Measurements from ENCODE around the gene POR. TPM values are rescaled to one million over a fixed set of nuclear protein-coding genes. Genes with fewer than 3 reads are reported as not detected.
A peak's percentile ranks its signal among the peaks of the same experiment; 100 is the strongest.

Gene POR
- total and polyA plus RNA-seq, 2 donors (not counting 1 experiment from before 2014, with no cell fraction given): 68.4 to 78.4 TPM

DNA sequence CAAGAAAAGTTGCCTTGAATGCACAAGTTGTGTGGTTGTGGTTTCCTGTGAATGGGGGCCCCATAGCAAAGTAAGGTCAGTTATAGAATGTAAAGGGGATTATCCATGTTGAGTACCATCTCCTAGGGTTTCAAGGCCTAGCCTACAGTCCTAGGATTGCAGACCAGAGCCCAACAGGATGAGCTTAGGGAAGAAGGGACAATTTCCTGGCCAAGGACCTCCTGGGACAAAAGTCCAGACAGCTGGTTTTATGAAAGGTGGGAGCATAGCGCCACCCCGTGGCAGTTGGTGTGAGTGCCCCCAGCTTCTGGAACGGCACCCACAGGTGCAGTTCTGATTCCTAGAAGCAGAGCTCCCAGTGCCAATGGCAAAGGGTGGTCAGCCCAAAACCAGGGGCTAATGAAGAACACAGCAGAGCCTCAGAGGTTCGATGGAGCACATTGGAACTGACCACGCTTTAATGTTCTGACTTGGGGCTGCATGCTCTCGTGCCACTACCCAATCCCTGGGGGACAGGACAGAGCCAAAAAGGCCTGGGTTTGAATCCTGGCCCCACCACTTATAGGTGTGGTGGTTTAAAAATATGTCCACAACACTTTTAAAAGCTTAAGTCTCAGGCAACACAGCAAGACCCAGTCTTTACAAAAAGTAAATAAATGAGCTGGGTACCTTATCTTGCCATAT, 105.2 kb downstream of the POR start:
- Mint-ChIP-seq H3K27me3 (no peaks in the 10 kb centered on the region), H3K27ac (no peak overlapping the region), H3K9me3 (ENCODE audit: insufficient read depth) (no peaks in the 10 kb centered on the region), H3K4me1 (peaks cover 12% of the 10 kb centered on the region), H3K4me3 (no peak overlapping the region)
- ChIA-PET CTCF (interaction anchor here (0.6 to 5.3 kb wide), 22 partner anchors 9 to 258 kb away, joined by 3 to 83 read pairs (median 4); partner anchors contain the start of genes MDH2, POR and STYXL1), POLR2A (no interaction called here)
- ATAC-seq (ENCODE audit: low read depth) (peak; percentile 54), DNase-seq (peak; percentile 72)
- intact Hi-C loops (cut with micrococcal nuclease): no loop called here
- Histone ChIP-seq H3K4me1 (ENCODE audit: control insufficient read depth in 2 of 2, insufficient read depth in 2 of 2, low read length in 2 of 2) (peaks cover 3 to 6% of the 10 kb centered on the region in 2 donors), H3K27ac (ENCODE audit: low read length in 2 of 2) (no peak overlapping the region), H3K9ac (ENCODE audit: low read length) (no peak overlapping the region), H3K36me3 (replicated peaks in 1 of 2; ENCODE audit: control extremely low read depth in 1 of 2, control insufficient read depth in 1 of 2, extremely low read depth in 1 of 2, insufficient read depth in 2 of 2, low read length in 1 of 2) (peaks cover 0 to 18% of the 10 kb centered on the region in 2 experiments), H3K4me2 (replicated peaks; ENCODE audit: low read depth, low read length, poor library complexity, severe bottlenecking) (no peak overlapping the region), H3K9me3 (ENCODE audit: control extremely low read depth in 1 of 3, control insufficient read depth in 2 of 3, insufficient read depth in 1 of 3, low read length in 2 of 3) (no peaks in the 10 kb centered on the region), H2AFZ (ENCODE audit: insufficient read depth, low read depth, low read length, poor library complexity, severe bottlenecking) (no peak overlapping the region), H3K27me3 (replicated peaks in 1 of 4; ENCODE audit: control extremely low read depth in 1 of 4, control insufficient read depth in 3 of 4, insufficient read depth in 4 of 4, low read length in 3 of 4) (no peaks in the 10 kb centered on the region), H3K79me2 (ENCODE audit: control insufficient read depth, insufficient read depth, low read length) (no peaks in the 10 kb centered on the region), H4K20me1 (ENCODE audit: control insufficient read depth, insufficient read depth, low read length, poor library complexity, severe bottlenecking) (no peaks in the 10 kb centered on the region), H3K4me3 (ENCODE audit: control extremely low read depth in 1 of 5, extremely low read depth in 1 of 5, insufficient read depth in 1 of 5, low read depth in 2 of 5, low read length in 4 of 5) (no peak overlapping the region)
- 44% methylated on average over 5 of the region's 6 CpGs for WGBS (ENCODE audit: insufficient coverage)
- TF ChIP-seq EZH2 (IDR thresholded peaks at IDR 0.05; ENCODE audit: borderline replicate concordance, insufficient read depth, low read depth, low read length, poor library complexity, severe bottlenecking): no peak
- TF ChIP-seq, protein P1, sequence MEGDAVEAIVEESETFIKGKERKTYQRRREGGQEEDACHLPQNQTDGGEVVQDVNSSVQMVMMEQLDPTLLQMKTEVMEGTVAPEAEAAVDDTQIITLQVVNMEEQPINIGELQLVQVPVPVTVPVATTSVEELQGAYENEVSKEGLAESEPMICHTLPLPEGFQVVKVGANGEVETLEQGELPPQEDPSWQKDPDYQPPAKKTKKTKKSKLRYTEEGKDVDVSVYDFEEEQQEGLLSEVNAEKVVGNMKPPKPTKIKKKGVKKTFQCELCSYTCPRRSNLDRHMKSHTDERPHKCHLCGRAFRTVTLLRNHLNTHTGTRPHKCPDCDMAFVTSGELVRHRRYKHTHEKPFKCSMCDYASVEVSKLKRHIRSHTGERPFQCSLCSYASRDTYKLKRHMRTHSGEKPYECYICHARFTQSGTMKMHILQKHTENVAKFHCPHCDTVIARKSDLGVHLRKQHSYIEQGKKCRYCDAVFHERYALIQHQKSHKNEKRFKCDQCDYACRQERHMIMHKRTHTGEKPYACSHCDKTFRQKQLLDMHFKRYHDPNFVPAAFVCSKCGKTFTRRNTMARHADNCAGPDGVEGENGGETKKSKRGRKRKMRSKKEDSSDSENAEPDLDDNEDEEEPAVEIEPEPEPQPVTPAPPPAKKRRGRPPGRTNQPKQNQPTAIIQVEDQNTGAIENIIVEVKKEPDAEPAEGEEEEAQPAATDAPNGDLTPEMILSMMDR (IDR thresholded peaks at IDR 0.05): peak; percentile 76

DNA sequence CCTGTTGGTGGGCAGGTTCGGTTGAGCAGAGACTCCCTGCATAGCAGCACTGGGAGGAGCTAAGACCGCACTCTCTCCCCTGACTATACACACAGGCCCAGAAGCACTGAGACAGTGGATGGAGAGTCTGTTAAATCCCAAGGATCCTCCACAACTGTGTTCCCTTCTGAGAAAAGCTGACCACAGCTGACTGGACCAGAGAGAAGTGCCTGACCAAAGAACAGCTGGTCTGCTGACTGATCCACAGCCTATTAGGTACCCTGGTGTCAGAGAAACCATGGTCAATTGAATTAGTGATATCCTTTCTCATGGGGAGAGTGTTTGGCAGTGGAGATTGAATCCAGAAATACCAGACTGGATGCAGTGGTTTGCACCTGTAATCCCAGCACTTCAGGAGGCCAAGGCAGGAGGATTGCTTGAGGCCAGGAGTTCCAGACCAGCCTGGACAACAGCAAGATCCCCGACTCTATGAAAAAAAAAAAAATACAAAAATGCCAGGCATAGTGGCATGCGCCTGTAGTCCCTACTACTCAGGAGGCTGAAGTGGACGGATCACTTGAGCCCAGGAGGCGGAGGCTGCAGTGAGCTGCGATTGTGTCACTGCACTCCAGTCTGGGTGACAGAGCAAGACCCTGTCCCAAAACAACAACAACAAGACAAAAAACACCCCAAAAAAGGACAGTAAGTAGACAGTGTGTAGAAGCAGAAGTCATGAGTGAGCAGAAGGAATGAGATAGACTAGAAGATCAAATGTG, 107.2 kb downstream of the POR start:
- H3K9ac ChIP-seq (ENCODE audit: low read length): no peak overlapping the region
- 96% methylated on average over 5 of the region's 7 CpGs for WGBS (ENCODE audit: insufficient coverage)
- no peaks in the 10 kb centered on the region for H3K9me3 ChIP-seq (ENCODE audit: control extremely low read depth in 1 of 3, control insufficient read depth in 2 of 3, insufficient read depth in 1 of 3, low read length in 2 of 3)
- no peaks in the 10 kb centered on the region for H3K79me2 ChIP-seq (ENCODE audit: control insufficient read depth, insufficient read depth, low read length)
- TF ChIP-seq, protein P1 (IDR thresholded peaks at IDR 0.05): no peak
- TF ChIP-seq EZH2 (IDR thresholded peaks at IDR 0.05; ENCODE audit: borderline replicate concordance, insufficient read depth, low read depth, low read length, poor library complexity, severe bottlenecking): no peak
- no peak overlapping the region for H3K27ac ChIP-seq (ENCODE audit: low read length in 2 of 2)
- no peaks in the 10 kb centered on the region for H3K27me3 ChIP-seq (replicated peaks in 1 of 4; ENCODE audit: control extremely low read depth in 1 of 4, control insufficient read depth in 3 of 4, insufficient read depth in 4 of 4, low read length in 3 of 4)
- intact Hi-C loops (cut with micrococcal nuclease): no loop called here
- CTCF ChIA-PET: interaction anchor here (0.5 to 5.3 kb wide), 2 partner anchors 16 to 157 kb away, joined by 4 to 83 read pairs; no protein-coding TSS in a partner anchor
- H4K20me1 ChIP-seq (ENCODE audit: control insufficient read depth, insufficient read depth, low read length, poor library complexity, severe bottlenecking): no peaks in the 10 kb centered on the region
- ATAC-seq (ENCODE audit: low read depth) (no peak), DNase-seq (no peak)
- no peak overlapping the region for H2AFZ ChIP-seq (ENCODE audit: insufficient read depth, low read depth, low read length, poor library complexity, severe bottlenecking)
- Mint-ChIP-seq H3K27me3 (no peaks in the 10 kb centered on the region), H3K4me1 (peaks cover 8% of the 10 kb centered on the region), H3K27ac (no peak overlapping the region), H3K4me3 (no peak overlapping the region), H3K9me3 (ENCODE audit: insufficient read depth) (no peaks in the 10 kb centered on the region)
- H3K4me3 ChIP-seq (ENCODE audit: control extremely low read depth in 1 of 5, extremely low read depth in 1 of 5, insufficient read depth in 1 of 5, low read depth in 2 of 5, low read length in 4 of 5): no peak overlapping the region
- H3K4me2 ChIP-seq (replicated peaks; ENCODE audit: low read depth, low read length, poor library complexity, severe bottlenecking): no peak overlapping the region
- POLR2A ChIA-PET: no interaction called here
- H3K36me3 ChIP-seq (replicated peaks in 1 of 2; ENCODE audit: control extremely low read depth in 1 of 2, control insufficient read depth in 1 of 2, extremely low read depth in 1 of 2, insufficient read depth in 2 of 2, low read length in 1 of 2): peaks cover 0 to 22% of the 10 kb centered on the region in 2 experiments
- H3K4me1 ChIP-seq (ENCODE audit: control insufficient read depth in 2 of 2, insufficient read depth in 2 of 2, low read length in 2 of 2): peaks cover 3 to 6% of the 10 kb centered on the region in 2 donors
